HEK293 (cell line): ENCODE data around the gene COPZ1.

Source experiments
- SCRT1 ChIP-seq: fragments of 450-650 bp; formaldehyde crosslinking; IDR thresholded peaks from 2 replicates; pipeline ENCODE4 v1.5.1; 2016; ENCODE audit warnings: missing biosample characterization, missing genetic modification characterization, borderline replicate concordance
- TCF7L2 ChIP-seq: IDR thresholded peaks from 2 replicates; pipeline ENCODE4 v1.6.1; 2011; ENCODE audit warnings: low read depth, mild to moderate bottlenecking, inconsistent platforms, low read length, moderate library complexity, borderline replicate concordance
- ZFP41 ChIP-seq: fragments of 450-650 bp; formaldehyde crosslinking; IDR thresholded peaks from 2 replicates; pipeline ENCODE4 v1.5.1; 2016; ENCODE audit warnings: missing biosample characterization, missing genetic modification characterization, borderline replicate concordance
- ZNF660 ChIP-seq: fragments of 450-650 bp; IDR thresholded peaks from 2 replicates; pipeline ENCODE4 v1.5.1; 2018; ENCODE audit warnings: missing biosample characterization, mild to moderate bottlenecking, missing genetic modification characterization
- TF ChIP-seq, protein P1 (sequence below): fragments of 450-650 bp; formaldehyde crosslinking; IDR thresholded peaks from 2 replicates; pipeline ENCODE4 v1.5.1; 2016; ENCODE audit warnings: missing biosample characterization, missing genetic modification characterization

DNA sequence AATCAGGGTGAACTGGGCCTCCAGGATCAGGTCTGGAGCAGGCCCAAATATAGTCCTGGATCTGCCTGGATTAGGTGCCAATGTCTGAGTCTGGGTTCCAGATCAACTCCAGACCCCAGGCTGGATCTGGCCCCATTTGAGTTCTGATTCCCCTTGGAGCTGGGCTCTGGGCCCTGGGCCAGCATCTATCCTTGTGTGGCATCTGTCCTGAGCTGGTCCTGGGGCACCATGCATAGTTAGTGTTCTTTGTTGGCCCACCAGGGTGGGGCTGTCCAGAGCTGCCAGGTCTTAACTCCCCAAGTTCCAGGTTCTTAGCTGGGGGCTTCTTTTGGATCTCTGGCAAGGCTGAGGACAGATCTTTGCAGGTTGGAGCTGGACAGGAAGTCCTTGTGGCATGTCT is 70.6 kb downstream of the COPZ1 start:
- TF ChIP-seq ZFP41 (tag by site-specific recombination), result no peak
- TF ChIP-seq, protein P1, sequence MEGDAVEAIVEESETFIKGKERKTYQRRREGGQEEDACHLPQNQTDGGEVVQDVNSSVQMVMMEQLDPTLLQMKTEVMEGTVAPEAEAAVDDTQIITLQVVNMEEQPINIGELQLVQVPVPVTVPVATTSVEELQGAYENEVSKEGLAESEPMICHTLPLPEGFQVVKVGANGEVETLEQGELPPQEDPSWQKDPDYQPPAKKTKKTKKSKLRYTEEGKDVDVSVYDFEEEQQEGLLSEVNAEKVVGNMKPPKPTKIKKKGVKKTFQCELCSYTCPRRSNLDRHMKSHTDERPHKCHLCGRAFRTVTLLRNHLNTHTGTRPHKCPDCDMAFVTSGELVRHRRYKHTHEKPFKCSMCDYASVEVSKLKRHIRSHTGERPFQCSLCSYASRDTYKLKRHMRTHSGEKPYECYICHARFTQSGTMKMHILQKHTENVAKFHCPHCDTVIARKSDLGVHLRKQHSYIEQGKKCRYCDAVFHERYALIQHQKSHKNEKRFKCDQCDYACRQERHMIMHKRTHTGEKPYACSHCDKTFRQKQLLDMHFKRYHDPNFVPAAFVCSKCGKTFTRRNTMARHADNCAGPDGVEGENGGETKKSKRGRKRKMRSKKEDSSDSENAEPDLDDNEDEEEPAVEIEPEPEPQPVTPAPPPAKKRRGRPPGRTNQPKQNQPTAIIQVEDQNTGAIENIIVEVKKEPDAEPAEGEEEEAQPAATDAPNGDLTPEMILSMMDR (tag by site-specific recombination), result no peak
- TF ChIP-seq TCF7L2, result no peak
- no peak for TF ChIP-seq ZNF660 (tag by site-specific recombination)
- TF ChIP-seq SCRT1 (tag by site-specific recombination), result no peak
